ENCODE data around the gene GPR84.
A peak's percentile ranks its signal among the peaks of the same experiment; 100 is the strongest.
"Not testable (repeated sequence)": the region's sequence is repeated elsewhere in the genome, so short reads cannot be mapped to it uniquely, and the experiment has no call there.

Gene GPR84

DNA sequence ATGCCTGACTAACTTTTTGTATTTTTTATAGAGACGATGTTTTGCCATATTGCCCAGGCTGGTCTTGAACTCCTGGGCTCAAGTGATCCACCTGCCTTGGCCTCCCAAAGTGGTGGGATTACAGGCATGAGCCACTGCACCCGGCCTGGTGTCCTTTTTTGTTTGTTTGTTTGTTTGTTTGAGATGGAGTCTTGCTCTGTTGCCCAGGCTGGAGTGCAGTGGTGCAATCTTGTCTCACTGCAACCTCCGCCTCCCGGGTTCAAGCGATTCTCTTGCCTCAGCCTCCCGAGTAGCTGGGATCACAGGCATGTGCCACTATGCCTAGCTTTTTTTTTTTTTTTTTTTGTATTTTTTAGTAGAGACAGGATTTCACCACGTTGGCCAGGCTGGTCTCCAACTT lies 10.0 kb downstream of the GPR84 start:
- DNase-seq, result not testable (repeated sequence)

DNA sequence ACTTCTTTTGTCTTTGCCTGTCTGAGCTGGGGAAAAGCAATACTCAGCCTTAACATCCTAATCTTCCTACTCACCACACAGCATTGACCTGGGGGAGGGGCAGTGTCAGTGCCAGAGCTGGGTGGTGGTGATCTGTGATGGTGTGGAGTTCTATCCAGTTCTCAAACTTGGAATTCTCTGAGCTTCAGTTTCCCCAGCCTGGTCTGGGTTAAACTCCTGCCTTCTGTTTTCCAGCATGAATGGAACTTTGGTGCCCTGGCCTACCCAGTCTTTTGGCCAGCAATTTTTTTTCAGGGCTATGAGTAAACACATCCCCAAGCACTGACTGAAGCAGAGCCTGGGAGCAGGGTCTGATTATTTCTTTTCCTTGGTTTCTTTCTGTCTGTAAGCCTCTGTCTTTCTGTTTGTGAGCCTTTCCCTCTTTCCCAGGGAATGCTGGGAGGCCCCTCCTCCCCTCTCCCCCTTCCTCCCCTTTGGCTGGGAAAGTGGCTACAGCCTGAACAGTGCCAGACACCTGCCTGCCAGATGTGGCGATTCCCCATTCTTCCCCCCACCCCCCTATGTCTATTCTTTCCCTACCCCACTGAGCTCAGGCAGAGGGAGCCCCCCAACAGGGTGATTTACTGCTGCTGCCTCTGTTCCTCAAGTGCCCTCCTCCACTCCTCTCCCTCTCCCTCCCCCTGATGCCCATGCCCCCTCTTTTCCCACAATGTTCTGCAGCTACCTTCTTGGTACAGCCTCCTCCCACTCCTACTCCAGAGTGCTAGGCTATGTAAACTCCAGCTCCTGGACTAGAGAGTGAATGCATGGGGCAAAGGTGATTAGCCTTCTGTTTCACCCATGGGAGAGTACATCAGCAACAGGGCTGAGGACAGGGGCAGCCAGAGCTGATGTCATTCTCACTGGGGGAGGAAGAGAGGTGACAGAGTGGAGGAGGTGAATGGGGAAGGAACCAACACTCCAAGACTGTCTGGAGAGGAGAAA lies 11.1 kb downstream of the GPR84 start:
- no peak for DNase-seq

DNA sequence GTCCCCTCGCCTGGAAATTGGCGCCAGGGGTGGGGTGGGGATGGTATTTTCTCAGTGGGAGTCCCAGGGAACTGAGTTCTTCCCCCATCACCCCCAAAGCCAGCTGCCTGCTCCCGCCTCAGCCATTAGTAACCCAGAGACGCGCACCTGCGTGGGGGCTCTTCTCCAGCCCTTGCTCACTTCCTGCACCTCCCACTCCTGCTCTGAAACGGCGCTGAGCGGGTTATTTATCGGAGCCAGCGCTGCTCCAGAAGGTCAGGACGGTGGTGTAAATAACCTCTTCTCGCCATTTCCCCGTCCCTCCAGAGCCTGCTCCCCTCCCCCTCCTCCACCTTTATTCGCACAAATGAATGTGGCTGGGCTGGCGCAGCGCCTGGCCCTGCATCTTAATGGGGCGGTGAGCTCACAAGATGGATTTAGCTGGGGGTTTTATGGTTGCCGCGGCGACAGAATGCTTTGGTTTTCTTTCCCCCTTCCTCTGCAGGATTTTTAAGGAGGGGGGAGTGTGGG lies 12.2 kb downstream of the GPR84 start:
- DNase-seq, result no peak

DNA sequence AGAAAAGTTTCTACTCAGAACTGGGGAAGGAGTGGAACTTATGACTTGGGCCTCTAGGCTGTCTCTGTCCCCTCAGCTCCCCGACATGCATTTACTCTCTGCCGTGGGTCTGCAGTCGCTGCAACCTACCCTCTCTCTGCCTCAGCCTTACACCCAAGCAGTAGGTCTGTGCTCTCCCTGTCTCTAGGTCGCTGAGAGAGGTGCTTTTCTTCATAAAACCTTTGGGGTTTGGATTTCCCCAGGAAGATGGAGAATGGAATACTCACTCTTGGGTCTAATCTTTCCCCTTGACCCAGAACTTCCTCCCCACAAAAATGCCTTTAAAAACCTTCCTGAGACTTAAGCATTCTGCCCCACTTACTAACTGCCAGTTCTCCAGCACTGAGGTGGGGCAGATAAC lies 12.9 kb downstream of the GPR84 start:
- DNase-seq, result no peak

DNA sequence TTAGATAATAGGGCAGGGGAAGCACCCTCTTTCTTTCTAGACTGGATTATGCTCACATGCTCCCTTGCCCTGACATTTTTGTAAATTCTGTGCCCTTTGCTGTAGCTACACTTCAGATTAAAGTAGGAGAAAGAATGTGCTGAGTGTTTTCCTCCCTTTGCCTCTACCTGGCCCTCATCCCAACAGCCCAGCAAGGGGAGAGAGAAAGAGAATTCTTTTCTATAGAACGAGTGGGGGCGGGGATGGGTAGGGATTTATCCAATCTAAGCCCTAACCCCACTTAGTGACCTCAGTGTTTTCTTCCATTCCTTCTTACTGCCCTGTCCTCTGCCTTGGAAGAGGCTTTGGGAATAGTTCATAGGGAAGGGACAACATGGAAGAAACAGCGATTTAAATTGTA lies 13.5 kb downstream of the GPR84 start:
- DNase-seq, result no peak

DNA sequence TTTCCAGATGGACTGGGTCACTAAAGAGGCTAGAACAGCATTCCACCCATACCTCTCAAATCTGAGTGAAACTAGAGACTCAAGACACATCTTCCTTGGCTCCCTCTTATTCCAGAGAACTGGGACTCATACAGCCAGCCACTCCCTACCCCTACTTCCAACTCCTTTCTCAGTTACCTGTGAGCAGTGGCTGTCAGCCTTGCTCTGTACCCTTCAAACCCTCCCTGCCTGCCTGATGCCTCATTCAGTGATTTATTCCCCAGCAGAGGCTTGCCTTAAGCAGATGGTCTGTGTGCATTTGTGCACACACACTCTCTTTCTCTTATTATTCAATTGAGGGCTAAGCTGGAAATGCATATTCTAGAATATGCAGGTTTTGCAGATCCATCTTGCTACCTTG lies 14.6 kb downstream of the GPR84 start:
- no peak for DNase-seq

DNA sequence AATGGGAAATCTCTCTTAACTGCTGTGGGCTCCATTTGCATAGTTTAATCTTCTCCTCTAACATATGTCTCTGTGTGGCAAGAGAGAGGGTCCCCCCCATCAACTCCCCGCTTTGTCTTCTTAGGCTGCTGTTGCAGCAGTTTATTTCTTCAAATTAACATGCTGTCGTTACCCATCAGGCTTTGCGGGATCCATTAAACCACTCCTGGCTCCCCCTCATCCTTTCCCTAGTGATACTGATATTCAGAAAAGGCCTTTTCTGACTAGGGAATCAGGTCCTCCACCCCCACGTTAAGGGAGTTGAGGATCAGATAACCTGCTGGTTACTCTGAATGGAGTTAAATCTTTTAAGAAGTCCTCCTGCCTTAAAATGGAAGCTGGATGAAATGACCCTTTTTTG lies 15.2 kb downstream of the GPR84 start:
- no peak for DNase-seq

DNA sequence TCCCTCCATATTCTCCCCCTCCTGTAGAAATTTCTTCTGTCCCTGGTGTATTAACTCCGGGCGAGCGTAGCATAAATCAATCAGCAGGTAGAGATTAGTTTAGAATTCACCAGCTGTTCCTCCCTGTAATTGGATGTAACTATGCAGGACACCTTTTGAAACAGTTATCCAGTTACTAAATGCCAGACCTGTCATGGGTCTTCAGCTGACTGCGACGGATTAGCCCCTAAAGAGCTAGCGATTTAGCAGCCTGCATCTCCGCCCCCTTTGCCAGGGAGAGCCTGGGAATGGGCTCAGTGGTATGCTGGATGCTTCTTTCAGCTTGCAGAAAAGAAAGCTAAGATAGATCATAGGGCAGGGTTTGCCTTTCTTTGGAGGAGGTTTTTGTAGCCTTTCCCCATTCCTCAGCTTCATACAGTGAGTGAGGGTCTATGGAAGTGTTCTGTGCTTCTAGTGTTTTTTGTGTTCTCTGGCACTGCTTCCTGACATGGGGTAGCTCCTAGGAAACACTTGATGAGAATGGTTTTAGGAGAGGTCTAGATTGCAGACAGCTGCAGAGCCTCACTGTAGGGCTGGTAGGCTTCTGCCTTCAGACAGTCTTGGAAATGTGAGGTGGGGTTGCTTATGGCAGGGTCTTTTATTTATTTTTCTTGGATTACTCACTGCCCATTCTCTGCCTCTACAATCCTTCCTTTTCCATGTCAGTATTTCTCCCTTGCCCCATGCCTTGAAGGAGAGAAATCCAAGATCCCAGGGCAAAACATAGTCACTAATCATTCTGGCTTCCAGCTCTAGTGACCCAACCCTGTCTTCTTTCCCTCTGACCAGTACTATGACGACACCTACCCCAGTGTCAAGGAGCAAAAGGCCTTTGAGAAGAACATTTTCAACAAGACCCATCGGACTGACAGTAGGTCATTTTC lies 22.6 kb downstream of the GPR84 start:
- no peak for DNase-seq

DNA sequence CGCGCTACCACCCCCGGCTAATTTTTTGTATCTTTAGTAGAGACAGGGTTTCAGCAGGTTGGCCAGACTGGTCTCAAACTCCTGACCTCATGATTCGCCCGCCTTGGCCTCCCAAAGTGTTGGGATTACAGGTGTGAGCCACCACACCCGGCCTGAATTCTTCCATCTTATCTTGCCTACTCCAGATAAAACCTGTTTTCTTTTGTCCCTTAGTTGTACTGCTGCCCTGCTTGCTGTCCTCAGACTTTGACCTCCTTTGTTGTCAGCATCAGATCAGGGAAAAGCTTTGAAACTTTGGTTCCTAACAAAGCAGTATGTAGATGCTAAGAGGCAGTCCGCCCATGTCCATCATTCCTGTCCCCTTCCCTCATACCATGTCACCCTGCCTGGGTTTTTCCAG lies 23.4 kb downstream of the GPR84 start:
- no peak for DNase-seq

DNA sequence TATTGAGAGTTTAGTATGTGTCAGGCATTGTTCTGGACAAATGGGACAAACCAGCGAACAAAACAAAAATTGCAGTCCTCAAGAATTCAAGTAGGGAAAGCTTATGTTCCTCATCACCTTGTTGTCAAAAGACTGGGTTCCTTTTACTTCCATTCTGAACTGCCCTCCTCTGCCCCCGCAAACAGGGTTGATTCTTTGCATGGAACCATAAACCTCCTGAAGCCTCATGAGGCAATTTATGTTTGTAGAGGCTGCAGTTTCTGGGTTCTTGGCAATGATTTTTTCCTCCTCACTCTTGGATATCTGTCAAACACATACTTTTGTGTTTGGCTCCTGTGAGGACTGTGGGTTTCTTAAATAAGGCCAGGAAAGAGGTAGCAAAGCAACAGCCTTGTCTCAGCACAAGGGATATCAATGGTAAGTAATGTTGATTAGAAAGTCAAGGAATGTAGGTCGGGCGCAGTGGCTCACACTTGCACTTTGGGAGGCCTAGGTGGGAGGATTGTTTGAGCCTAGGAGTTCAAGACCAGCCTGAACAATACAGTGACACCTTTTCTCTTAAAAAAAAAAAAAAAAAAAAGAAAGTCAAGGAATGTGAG lies 25.5 kb downstream of the GPR84 start:
- DNase-seq, result no peak

DNA sequence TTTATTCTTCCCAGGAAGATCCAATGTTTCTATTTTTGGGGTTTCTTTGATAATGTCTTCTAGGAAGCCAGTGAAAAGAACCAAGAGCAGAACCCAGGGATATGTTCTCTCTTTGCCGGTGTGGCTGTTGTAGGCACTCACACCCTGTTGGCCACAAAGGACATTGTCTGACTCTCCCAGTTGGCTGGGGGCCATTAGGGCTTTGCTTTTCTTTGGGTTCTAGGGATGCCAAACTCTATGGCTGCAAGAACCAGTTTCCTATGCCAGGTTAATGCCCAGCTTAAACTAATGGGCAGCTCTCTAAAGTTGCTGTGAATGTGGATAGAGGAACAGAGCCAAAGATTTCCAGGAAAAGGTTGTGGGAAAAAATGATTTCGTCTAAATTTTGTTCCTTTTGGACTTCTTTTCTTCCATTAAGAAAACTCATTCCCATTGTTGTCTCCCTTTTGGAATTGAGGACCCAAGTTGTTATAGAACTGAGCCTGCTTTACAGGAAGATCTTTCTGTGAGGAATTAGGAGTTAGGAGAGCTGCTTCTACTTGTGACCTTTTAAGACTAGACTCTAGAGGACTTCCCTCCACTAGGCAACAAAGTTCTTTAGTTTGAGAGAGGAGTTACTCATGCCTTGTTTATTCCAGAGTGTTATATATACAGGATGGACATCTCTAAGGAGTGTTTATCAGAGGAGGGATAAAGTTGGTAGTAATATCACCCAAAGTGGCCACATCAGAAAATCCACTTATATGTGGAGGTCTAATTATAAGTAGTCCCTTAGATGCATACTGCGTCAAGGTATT lies 26.2 kb downstream of the GPR84 start:
- no peak for DNase-seq

DNA sequence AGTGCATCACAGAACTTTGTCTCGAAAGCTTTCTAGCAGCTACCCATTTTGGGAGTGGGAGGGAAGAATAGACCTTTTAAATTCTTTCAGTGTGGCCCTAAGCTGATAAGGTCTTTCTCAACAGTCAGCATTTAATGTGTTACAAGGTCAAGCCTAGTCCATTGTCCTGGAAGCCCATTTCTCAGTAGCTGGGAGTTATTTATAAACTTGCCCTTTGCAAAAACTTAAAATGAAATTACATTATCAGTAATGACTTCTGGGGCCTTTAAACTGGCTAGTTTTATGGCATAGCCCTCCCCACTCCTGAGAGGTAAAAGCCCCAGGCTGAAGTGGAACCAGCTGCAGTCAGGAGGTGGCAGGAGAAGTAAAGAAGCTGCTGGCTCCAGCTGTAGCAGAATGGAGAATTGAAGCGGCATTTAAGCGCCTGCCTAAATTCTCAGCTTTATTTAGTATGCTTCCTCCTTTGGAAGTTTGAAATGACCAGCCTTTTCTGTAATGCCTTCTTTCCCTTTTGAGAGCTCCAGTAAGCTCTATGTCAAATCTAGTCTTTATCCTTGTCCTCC lies 26.9 kb downstream of the GPR84 start:
- DNase-seq, result no peak

DNA sequence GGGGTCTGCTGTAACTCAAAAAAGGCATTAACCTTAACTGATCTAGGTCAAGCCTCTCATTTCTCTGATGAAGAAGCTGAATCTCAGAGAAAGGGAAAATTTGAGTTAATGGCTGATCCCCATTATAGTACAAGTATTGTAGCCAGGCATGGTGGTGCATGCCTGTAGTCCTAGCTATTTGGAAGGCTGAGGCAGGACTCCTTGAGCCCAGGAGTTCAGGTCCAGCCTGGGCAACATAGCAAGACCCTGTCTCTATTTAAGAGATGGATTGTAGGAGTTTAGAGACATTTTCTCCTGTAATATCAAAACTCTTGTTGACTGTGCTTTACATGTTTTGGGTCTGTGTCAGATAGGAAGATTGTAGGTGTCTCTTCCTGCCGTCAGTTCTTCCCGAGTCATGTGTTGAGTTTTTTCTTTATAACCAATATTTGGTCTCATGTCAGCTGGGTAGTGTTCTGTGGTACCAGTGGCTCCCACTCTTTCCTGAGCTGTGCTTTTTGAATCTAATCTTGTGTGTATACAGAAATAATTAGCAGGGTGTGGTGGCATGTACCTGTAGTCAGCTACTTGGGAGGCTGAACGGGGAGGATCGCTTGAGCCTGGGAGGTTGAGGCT lies 30.8 kb downstream of the GPR84 start:
- DNase-seq, result no peak

DNA sequence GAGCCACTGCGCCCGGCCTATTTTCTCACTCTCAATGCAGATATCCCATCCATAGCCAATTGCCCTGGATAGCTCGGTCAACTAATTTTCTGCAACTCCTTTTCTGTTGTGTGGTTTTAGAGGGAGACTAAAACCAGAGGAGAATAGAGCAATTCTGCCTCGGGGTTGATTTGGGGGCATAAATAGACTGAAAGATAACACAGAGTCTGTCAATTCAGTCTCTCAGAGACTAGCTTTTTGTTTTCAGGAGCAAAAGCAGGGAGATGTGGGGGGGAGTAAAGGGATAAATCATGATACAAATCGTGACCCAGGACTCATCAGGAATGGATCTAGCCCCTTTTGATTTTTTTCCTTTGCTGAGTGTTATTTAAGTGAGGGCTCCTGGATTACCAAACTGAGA lies 32.8 kb downstream of the GPR84 start:
- no peak for DNase-seq

DNA sequence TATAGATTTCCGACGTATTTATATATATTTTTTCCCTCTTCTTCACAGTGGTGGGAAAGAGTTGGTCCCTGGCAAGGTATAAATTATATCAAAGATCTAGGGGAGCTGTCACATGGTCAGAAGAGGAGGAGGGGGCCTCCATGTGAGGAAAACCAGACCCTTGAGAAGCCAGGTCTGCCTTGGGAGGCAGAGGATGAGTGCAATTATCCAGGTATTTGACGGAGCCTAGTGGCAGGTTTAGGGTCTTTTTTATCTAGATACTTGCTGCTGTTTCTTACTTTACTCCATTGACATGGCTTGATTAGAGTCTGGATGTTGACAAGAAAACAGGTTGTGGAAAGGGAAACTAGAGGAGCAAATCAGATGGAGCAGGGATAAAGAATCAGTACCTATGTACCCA lies 33.8 kb downstream of the GPR84 start:
- no peak for DNase-seq

DNA sequence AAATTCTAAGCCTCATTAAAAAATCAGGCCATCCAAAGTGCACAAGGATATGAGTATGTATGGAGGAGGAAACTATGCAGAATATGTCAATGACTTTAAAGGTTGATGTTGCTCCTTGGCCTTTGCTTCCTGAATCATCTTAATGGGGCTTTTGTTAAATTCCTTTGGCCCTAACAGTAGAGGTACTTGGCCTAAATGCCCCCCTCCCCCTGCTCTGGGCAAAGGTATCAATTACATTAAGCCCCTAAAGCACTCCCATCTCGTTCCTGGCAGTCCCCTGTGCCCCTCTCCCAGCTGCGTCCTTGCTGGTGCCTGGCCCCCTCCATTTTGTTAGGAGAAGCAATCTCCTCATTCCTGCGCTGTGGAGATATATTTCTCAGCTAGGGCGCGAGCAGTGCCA lies 34.5 kb downstream of the GPR84 start:
- no peak for DNase-seq

DNA sequence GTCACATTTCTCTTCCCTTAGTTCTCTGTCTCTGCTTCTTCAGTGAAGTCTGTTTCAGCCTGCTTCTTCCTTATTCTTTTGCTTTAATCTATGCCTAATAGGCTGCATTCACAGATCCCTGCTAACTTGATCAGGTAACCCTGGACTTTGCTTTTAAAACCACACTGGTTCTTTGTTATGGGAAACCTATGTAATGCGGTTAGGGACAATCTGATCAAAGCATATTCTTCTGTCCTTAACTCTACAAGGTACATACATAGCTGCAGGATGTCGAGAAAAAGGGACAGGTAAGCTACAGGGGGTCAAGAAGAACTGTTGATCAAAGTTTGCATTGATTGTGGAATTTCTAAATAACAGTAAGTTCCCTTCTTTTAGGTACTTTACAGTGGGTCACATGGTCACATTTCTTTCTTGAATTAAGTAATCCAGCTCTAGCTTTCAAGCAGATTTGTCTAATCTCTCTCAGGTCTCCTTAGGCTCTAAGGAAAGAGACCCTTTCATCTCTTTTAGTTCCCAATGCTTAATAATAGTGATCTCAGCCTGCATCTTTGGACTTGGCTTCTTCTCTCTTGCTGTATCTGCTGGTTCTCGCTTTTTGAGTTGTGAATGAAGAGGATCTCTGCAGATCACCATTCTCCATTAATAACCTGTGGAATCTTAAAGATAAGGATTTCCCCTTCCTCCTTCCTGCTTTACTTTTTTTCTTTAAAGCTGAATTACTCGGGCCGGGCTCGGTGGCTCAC lies 35.5 kb downstream of the GPR84 start:
- DNase-seq, result no peak

DNA sequence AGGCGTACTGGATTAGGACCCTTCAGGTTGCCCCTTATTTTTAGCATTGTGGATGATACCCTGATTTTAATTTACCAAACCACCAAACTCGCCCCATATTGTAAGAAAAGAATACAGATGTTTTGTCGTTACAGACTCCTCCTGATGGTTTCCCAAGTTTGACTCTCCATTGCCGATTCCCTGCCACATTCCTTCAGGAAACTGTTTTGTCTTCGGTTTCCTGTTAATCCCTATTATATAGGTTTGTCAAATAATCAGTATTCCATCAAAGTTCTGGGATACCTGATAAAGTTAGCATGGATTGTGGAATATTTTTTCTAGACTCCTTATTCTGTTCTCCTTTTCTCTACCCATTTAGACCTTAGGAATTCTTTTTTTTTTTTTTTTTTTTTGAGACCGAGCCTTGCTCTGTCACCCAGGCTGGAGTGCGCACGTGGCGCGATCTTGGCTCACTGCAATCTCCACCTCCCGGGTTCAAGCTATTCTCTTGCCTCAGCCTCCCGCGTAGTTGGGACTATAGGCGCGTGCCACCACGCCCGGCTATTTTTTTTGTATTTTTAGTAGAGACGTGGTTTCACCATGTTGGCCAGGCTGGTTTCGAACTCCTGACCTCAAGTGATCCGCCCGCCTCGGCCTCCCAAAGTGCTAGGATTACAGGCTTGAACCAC lies 38.7 kb downstream of the GPR84 start:
- DNase-seq, result not testable (repeated sequence)

DNA sequence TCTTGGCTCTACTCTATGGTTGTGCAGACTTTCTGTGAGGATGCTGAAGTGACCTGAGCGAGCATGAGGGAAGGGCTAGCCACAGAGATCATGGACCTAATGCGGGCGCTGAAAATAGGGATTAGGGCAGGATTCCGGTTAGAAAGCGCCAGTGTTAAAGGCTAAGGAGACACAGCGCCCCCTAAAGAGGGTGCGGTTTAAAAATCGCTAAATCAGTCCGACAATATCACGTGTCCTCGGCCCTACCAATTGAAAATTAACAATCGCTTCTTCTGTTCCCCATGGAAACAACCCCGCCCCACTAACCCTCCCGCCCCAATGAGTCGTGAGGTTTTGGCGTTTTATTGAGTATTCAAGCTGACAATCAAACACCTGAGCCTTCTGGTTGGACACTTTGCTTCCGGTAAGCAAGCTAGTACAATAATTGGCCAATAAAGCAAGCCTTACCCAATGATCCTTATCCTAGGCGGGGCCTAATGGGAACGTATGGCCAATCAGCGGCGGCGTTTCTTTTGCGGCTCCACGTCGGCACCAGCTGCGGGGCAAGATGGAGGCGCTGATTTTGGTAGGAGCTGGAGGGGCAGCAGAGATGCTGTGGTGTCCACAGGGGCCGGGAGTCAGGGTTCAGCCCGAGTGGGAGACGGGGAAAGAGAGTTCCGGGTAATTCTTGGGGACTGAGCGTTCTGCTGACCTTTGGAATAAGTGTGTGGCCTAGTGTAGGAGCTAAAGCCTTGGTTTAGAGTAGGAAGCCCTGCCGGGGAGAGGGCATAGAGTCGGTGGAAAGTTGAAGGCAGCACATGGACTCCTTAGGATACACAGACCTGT lies 39.5 kb downstream of the GPR84 start, which contains the start of gene COPZ1:
Gene COPZ1 (plus strand): TSS at position 515 of the 825 bp plus-strand sequence. CDS start 33 bp downstream, at position 548.
- peak; percentile 98 for DNase-seq
